ENCODE measurements around the gene ZNF367. TPM values are rescaled to one million over a fixed set of nuclear protein-coding genes. Genes with fewer than 3 reads are reported as not detected.
A peak's percentile ranks its signal among the peaks of the same experiment; 100 is the strongest.

Gene ZNF367
- total and polyA plus RNA-seq, 9 of the 15 experiments (the other 6 are each of a cell fraction or from before 2014, with no cell fraction given) = 2.7 to 14.4 (median 10.0) TPM

DNA sequence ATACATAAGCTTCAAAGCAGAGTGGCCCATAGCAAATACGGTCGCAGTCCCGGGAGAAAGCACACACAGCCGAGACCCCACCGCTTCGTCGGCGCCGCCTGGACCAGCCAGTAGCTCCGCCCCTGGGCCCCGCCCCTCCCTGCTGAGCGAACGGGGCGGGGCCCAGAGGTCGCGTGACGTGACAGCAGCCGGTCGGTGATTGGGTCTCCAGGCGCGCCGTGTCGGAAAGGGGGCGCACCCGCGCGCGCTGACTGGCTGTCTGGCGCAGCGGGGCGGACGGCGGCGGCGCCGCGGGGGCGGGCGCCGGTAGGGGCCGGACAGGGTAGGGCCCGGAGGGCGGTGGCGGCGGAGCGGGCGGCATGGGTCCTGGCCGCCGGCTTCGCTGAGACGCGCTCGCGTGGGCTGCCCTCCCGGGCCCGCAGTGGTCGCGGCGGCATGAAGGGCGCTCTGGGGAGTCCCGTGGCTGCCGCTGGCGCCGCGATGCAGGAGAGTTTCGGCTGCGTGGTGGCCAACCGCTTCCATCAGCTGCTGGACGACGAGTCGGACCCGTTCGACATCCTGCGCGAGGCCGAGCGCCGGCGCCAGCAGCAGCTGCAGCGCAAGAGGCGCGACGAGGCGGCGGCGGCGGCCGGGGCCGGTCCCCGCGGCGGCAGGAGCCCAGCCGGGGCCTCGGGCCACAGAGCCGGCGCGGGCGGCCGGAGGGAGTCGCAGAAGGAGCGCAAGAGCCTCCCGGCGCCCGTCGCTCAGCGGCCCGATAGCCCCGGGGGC lies 31.9 kb upstream of the ZNF367 start, which contains the start of gene HABP4 (continued):
- TF ChIP-seq, protein P1, sequence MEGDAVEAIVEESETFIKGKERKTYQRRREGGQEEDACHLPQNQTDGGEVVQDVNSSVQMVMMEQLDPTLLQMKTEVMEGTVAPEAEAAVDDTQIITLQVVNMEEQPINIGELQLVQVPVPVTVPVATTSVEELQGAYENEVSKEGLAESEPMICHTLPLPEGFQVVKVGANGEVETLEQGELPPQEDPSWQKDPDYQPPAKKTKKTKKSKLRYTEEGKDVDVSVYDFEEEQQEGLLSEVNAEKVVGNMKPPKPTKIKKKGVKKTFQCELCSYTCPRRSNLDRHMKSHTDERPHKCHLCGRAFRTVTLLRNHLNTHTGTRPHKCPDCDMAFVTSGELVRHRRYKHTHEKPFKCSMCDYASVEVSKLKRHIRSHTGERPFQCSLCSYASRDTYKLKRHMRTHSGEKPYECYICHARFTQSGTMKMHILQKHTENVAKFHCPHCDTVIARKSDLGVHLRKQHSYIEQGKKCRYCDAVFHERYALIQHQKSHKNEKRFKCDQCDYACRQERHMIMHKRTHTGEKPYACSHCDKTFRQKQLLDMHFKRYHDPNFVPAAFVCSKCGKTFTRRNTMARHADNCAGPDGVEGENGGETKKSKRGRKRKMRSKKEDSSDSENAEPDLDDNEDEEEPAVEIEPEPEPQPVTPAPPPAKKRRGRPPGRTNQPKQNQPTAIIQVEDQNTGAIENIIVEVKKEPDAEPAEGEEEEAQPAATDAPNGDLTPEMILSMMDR (IDR thresholded peaks at IDR 0.05 in 2 of 3, conservative IDR thresholded peaks at IDR 0.05 in 1 of 3; ENCODE audit: insufficient read depth in 2 of 3, low read depth in 1 of 3, low read length in 3 of 3) = peak in 1 of 3 experiments; percentile 8; a peak in 1 of 6 replicates
- TF ChIP-seq POLR3G (IDR thresholded peaks at IDR 0.05; ENCODE audit: extremely low read depth, insufficient read length, insufficient replicate concordance) = no peak
- TF ChIP-seq, protein P2, sequence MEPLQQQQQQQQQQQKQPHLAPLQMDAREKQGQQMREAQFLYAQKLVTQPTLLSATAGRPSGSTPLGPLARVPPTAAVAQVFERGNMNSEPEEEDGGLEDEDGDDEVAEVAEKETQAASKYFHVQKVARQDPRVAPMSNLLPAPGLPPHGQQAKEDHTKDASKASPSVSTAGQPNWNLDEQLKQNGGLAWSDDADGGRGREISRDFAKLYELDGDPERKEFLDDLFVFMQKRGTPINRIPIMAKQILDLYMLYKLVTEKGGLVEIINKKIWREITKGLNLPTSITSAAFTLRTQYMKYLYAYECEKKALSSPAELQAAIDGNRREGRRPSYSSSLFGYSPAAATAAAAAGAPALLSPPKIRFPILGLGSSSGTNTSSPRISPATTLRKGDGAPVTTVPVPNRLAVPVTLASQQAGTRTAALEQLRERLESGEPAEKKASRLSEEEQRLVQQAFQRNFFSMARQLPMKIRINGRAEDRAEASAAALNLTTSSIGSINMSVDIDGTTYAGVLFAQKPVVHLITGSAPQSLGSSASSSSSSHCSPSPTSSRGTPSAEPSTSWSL (CRISPR knock-in tag; IDR thresholded peaks at IDR 0.05; ENCODE audit: borderline replicate concordance) = peak; percentile 8; the same call in 1 of the 2 replicates
- no peak for TF ChIP-seq ARID2 (IDR thresholded peaks at IDR 0.05)
- TF ChIP-seq, protein P3, sequence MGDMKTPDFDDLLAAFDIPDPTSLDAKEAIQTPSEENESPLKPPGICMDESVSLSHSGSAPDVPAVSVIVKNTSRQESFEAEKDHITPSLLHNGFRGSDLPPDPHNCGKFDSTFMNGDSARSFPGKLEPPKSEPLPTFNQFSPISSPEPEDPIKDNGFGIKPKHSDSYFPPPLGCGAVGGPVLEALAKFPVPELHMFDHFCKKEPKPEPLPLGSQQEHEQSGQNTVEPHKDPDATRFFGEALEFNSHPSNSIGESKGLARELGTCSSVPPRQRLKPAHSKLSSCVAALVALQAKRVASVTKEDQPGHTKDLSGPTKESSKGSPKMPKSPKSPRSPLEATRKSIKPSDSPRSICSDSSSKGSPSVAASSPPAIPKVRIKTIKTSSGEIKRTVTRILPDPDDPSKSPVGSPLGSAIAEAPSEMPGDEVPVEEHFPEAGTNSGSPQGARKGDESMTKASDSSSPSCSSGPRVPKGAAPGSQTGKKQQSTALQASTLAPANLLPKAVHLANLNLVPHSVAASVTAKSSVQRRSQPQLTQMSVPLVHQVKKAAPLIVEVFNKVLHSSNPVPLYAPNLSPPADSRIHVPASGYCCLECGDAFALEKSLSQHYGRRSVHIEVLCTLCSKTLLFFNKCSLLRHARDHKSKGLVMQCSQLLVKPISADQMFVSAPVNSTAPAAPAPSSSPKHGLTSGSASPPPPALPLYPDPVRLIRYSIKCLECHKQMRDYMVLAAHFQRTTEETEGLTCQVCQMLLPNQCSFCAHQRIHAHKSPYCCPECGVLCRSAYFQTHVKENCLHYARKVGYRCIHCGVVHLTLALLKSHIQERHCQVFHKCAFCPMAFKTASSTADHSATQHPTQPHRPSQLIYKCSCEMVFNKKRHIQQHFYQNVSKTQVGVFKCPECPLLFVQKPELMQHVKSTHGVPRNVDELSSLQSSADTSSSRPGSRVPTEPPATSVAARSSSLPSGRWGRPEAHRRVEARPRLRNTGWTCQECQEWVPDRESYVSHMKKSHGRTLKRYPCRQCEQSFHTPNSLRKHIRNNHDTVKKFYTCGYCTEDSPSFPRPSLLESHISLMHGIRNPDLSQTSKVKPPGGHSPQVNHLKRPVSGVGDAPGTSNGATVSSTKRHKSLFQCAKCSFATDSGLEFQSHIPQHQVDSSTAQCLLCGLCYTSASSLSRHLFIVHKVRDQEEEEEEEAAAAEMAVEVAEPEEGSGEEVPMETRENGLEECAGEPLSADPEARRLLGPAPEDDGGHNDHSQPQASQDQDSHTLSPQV (IDR thresholded peaks at IDR 0.05) = 0 out of 2 replicates have a peak, but pooled peaks have one; percentile 28
- no peak for TF ChIP-seq XRCC5 (IDR thresholded peaks at IDR 0.05; ENCODE audit: low read depth, low read length)
- TF ChIP-seq HMGN3 (IDR thresholded peaks at IDR 0.05; ENCODE audit: borderline replicate concordance, extremely low read depth, insufficient read length, low read depth, low read length) = peak; percentile 84
- TF ChIP-seq CREM (IDR thresholded peaks at IDR 0.05; ENCODE audit: low read depth) = peak; percentile 89
- TF ChIP-seq EGR1 (conservative IDR thresholded peaks at IDR 0.05) = peak; percentile 40
- peak; percentile 96 for TF ChIP-seq CXXC5 (CRISPR knock-in tag; IDR thresholded peaks at IDR 0.05)
- TF ChIP-seq, protein P4, sequence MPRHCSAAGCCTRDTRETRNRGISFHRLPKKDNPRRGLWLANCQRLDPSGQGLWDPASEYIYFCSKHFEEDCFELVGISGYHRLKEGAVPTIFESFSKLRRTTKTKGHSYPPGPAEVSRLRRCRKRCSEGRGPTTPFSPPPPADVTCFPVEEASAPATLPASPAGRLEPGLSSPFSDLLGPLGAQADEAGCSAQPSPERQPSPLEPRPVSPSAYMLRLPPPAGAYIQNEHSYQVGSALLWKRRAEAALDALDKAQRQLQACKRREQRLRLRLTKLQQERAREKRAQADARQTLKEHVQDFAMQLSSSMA (CRISPR knock-in tag; IDR thresholded peaks at IDR 0.05) = 0 out of 2 replicates have a peak, but pooled peaks have one; percentile 37
- no peak for TF ChIP-seq SMARCA5 (IDR thresholded peaks at IDR 0.05)
- peak; percentile 83 for TF ChIP-seq NFYB (IDR thresholded peaks at IDR 0.05; ENCODE audit: extremely low read depth, insufficient read length)
- TF ChIP-seq, protein P5, sequence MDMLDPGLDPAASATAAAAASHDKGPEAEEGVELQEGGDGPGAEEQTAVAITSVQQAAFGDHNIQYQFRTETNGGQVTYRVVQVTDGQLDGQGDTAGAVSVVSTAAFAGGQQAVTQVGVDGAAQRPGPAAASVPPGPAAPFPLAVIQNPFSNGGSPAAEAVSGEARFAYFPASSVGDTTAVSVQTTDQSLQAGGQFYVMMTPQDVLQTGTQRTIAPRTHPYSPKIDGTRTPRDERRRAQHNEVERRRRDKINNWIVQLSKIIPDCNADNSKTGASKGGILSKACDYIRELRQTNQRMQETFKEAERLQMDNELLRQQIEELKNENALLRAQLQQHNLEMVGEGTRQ (CRISPR knock-in tag; IDR thresholded peaks at IDR 0.05) = peak; percentile 57
- peak; percentile 75 for TF ChIP-seq POLR2G (IDR thresholded peaks at IDR 0.05; ENCODE audit: low read depth, low read length)
- no peak for TF ChIP-seq ZNF3 (CRISPR knock-in tag; IDR thresholded peaks at IDR 0.05)
- TF ChIP-seq ZBTB1 (CRISPR knock-in tag; IDR thresholded peaks at IDR 0.05; ENCODE audit: borderline replicate concordance, low read depth) = 0 out of 2 replicates have a peak, but pooled peaks have one; percentile 17
- no peak for TF ChIP-seq IRF2 (CRISPR knock-in tag; IDR thresholded peaks at IDR 0.05)

All from K562 (cell line).